GM13977 (cell line): ENCODE results near the gene POLA1.

ENCODE experiments used
- DNase-seq: peaks from one replicate; pipeline ENCODE4 v3.0.0; 2012; ENCODE audit warnings: low spot score
- in situ Hi-C: fragments of 300-500 bp; cut with MboI; formaldehyde crosslinking; loops from one replicate; pipeline ENCODE4 v1.12.0; 2022; ENCODE audit warnings: low sequenced_read_pairs, low pct_unique_long_range_greater_than_20kb, mixed read lengths, inconsistent platforms; ENCODE audit not compliant: unreplicated experiment
- TF ChIP-seq, protein P1 (sequence below): IDR thresholded peaks from 2 replicates; pipeline ENCODE4 v1.5.1; 2012; ENCODE audit warnings: mild to moderate bottlenecking, control low read depth; ENCODE audit not compliant: insufficient read depth; ENCODE audit errors: extremely low read depth, missing control alignments

Gene POLA1

DNA sequence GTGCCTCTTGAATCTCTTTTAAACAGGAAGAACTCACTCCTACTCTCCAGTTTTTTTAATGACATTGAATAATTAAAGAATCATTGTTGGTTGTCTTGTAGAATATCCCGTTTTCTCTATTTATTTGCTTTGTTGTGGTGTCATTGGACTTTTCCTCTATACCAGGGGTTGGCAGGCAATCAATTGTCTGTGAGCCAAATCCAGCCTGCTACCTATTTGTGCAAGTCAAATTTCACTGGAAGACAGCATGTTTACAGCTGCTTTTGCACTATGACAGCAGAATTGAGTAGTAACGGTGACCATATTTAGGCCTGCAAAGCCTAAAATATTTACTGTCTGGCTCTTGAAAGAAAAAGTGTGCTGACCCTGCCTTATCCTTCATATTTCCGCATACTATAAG lies 34.8 kb downstream of the POLA1 start:
- DNase-seq, result no peak
- TF ChIP-seq, protein P1, sequence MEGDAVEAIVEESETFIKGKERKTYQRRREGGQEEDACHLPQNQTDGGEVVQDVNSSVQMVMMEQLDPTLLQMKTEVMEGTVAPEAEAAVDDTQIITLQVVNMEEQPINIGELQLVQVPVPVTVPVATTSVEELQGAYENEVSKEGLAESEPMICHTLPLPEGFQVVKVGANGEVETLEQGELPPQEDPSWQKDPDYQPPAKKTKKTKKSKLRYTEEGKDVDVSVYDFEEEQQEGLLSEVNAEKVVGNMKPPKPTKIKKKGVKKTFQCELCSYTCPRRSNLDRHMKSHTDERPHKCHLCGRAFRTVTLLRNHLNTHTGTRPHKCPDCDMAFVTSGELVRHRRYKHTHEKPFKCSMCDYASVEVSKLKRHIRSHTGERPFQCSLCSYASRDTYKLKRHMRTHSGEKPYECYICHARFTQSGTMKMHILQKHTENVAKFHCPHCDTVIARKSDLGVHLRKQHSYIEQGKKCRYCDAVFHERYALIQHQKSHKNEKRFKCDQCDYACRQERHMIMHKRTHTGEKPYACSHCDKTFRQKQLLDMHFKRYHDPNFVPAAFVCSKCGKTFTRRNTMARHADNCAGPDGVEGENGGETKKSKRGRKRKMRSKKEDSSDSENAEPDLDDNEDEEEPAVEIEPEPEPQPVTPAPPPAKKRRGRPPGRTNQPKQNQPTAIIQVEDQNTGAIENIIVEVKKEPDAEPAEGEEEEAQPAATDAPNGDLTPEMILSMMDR, result no peak
- in situ Hi-C loops, result loop anchor here (25.0 kb wide), 1 partner anchor 409 kb away; no protein-coding TSS in a partner anchor

DNA sequence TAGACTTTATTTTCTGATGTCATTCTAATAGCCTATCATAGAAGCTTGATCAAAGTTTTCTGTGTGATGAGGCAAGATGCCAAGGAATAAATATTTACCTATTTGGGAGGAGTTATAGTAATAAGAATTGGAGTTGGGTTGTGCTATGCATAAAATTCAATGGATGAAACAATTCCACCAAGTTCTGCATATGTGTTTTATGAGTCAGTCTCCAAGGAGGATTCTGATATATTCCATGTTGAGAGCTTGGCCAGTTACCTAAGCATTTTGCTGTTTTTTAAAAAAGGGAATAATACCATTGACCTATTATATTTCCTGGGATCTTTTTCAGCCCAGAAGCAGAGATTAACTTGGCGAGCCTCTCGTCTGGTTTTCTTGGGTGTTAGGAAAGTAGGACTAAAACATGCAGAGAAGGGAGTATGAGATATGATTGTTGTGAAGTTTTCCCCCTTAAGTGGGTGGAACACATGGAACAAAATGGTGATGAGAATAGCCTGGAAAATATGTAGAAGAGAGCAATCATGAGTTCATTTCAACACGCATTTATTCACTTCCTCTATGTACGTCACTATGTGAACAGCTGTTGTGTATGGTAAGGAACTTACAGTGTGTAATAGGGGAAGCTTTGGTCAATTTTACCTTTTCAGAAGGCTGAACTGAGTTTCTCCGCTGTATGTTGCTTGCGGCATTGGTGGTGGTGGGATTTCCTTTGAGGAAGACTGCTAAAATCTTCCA lies 39.2 kb downstream of the POLA1 start:
- in situ Hi-C loops, result loop anchor here (25.0 kb wide), 1 partner anchor 404 kb away; no protein-coding TSS in a partner anchor
- TF ChIP-seq, protein P1, result no peak
- no peak for DNase-seq

DNA sequence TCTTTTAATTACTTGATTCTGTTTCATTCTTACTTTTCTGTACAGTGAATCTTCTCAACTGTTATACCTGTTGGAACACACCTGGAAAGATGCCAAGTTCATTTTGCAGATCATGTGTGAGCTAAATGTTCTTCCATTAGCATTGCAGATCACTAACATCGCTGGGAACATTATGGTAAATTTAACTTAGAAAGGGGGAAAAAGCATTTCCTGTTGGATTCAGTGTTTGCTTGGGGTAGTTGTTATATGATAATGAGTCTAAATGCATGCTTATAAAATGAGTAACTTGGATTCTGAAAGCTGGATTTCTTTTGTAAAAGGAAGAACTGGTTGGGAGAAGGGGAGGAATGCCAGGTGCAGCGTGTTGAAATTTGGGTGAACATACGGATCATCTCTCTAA lies 47.6 kb downstream of the POLA1 start:
- in situ Hi-C loops, result loop anchor here (25.0 kb wide), 1 partner anchor 396 kb away; no protein-coding TSS in a partner anchor
- TF ChIP-seq, protein P1, result no peak
- DNase-seq, result no peak

DNA sequence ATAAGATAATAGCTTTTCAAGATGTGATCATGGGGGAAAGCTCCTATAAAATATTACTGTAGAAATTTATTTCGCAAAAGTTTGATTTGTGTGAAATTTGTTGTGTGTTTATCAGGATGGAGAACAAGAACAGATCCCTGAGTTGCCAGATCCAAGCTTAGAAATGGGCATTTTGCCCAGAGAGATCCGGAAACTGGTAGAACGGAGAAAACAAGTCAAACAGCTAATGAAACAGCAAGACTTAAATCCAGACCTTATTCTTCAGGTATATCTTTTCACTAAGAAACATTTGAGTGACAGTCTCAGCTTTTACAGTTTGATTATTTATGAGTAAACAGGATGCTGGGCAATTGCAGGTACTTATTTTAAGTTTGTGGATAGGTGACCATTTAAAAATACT lies 54.5 kb downstream of the POLA1 start:
- in situ Hi-C loops, result loop anchor here (25.0 kb wide), 1 partner anchor 389 kb away; no protein-coding TSS in a partner anchor
- DNase-seq, result no peak
- TF ChIP-seq, protein P1, result no peak

DNA sequence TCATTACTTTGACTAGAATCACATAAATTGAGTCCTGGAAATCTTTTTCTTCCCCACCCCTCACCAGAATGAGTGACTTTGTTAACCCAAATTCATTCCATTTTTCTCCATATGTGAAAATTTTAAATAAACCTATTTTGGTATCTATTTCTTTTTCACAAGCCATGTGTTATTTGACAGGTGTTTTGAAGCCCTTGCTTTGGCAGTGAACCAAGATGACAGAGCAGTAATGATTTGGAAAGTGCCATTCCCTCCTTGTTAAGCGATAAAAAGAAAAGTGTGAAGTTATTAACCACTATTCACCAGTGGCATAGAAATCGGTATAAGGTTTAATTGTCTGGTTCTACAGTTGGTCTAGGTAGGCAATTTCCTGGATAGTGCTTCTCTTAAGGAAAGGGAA lies 66.1 kb downstream of the POLA1 start:
- no peak for DNase-seq
- in situ Hi-C loops, result no loop called here
- TF ChIP-seq, protein P1, result no peak

DNA sequence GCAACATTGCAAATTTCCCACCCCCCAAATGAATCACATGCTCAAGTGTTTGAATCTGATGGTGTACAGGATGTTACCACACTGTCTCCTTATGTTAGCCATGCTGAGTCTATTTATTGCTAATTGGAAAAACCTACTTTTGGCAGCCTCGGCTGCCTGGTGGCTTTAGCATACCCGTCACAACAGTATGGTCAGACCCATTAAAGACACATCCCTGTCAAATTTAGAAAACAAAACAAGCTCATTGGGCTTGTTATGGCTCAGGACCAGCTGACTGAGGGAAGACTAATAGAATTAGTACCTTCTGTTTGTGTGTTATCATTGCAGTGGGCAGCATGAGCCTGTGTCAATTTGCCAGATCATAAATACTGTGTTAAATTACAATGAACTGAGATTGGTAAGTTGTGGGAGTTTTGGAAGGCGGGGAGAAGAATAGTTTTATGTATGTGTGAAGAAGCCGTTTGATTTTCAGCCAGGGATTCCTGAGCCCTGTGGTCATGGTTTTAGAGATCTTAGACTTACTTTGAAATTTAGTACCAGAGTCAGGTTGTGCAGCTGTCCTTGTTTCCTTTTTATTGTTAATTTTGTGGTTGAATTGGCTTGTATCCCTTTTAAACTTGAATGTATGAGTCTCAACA lies 66.8 kb downstream of the POLA1 start:
- TF ChIP-seq, protein P1, result no peak
- in situ Hi-C loops, result no loop called here
- DNase-seq, result no peak
